ENCODE results near the gene SIGLEC9. TPM values are rescaled to one million over a fixed set of nuclear protein-coding genes. Genes with fewer than 3 reads are reported as not detected.

The SIGLEC9 gene
- total and polyA plus RNA-seq, 2 of the 8 experiments (the other 6 are each of a cell fraction or from before 2014, with no cell fraction given), result not detected

- no peak for TF ChIP-seq USF2 (IDR thresholded peaks at IDR 0.05; ENCODE audit: low read length)
Observed at GRCh38 chr19:51135004-51135403, 10.3 kb downstream of the SIGLEC9 start (continued).

Measured in H1 (cell line).